Measurements from ENCODE around the gene FGGY. TPM values are rescaled to one million over a fixed set of nuclear protein-coding genes. Genes with fewer than 3 reads are reported as not detected.
"Not testable (repeated sequence)": the region's sequence is repeated elsewhere in the genome, so short reads cannot be mapped to it uniquely, and the experiment has no call there.

FGGY gene
- total RNA-seq, 1 experiment from 2014 or later: 17.8 TPM

- DNase-seq: no peak
- BruUV-seq (replicated peaks): no TSS peak
- Histone ChIP-seq H4K20me1 (ENCODE audit: insufficient read depth) (no peaks in the 10 kb centered on the region), H3K36me3 (ENCODE audit: low read depth) (no peaks in the 10 kb centered on the region), H3K9me3 (ENCODE audit: insufficient read depth, low read depth) (no peaks in the 10 kb centered on the region), H2AFZ (no peak overlapping the region), H3F3A (ENCODE audit: insufficient read depth, low read depth) (no peaks in the 10 kb centered on the region), H3K4me1 (replicated peaks; ENCODE audit: insufficient read depth) (peaks cover 10% of the 10 kb centered on the region; the same call in 1 of the 2 replicates), H3K4me2 (no peak overlapping the region), H3K9me2 (ENCODE audit: insufficient read depth) (no peaks in the 10 kb centered on the region), H3K27ac (no peak overlapping the region), H3K4me3 (no peak overlapping the region), H3K27me3 (ENCODE audit: insufficient read depth, low read depth) (no peaks in the 10 kb centered on the region), H3K79me2 (ENCODE audit: low read depth) (no peaks in the 10 kb centered on the region)
- TF ChIP-seq EZH2 (IDR thresholded peaks at IDR 0.05; ENCODE audit: low read depth): no peak
- TF ChIP-seq, protein P1, sequence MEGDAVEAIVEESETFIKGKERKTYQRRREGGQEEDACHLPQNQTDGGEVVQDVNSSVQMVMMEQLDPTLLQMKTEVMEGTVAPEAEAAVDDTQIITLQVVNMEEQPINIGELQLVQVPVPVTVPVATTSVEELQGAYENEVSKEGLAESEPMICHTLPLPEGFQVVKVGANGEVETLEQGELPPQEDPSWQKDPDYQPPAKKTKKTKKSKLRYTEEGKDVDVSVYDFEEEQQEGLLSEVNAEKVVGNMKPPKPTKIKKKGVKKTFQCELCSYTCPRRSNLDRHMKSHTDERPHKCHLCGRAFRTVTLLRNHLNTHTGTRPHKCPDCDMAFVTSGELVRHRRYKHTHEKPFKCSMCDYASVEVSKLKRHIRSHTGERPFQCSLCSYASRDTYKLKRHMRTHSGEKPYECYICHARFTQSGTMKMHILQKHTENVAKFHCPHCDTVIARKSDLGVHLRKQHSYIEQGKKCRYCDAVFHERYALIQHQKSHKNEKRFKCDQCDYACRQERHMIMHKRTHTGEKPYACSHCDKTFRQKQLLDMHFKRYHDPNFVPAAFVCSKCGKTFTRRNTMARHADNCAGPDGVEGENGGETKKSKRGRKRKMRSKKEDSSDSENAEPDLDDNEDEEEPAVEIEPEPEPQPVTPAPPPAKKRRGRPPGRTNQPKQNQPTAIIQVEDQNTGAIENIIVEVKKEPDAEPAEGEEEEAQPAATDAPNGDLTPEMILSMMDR (conservative IDR thresholded peaks at IDR 0.05): no peak
- POLR2A ChIA-PET (ENCODE audit: unreplicated experiment): no interaction called here
- intact Hi-C loops (cut with micrococcal nuclease; ENCODE audit: unreplicated experiment): no loop called here
- CTCF ChIA-PET: interaction anchor here (0.5 kb wide), 1 partner anchor 478 kb away, joined by 3 read pairs; no protein-coding TSS in a partner anchor
Measured at GRCh38 chr1:59706303-59706599, 409.4 kb downstream of the FGGY start.

- DNase-seq: no peak
- Histone ChIP-seq H3K36me3 (ENCODE audit: low read depth) (no peaks in the 10 kb centered on the region), H3K9me3 (ENCODE audit: insufficient read depth, low read depth) (no peaks in the 10 kb centered on the region), H3K4me2 (no peak overlapping the region), H3K27me3 (ENCODE audit: insufficient read depth, low read depth) (no peaks in the 10 kb centered on the region), H4K20me1 (ENCODE audit: insufficient read depth) (no peaks in the 10 kb centered on the region), H2AFZ (no peak overlapping the region), H3K4me3 (no peak overlapping the region), H3K79me2 (ENCODE audit: low read depth) (no peaks in the 10 kb centered on the region), H3K9me2 (ENCODE audit: insufficient read depth) (no peaks in the 10 kb centered on the region), H3F3A (ENCODE audit: insufficient read depth, low read depth) (no peaks in the 10 kb centered on the region), H3K4me1 (replicated peaks; ENCODE audit: insufficient read depth) (peaks cover 10% of the 10 kb centered on the region; the same call in 1 of the 2 replicates), H3K27ac (no peak overlapping the region)
- TF ChIP-seq, protein P1 (conservative IDR thresholded peaks at IDR 0.05): no peak
- TF ChIP-seq EZH2 (IDR thresholded peaks at IDR 0.05; ENCODE audit: low read depth): no peak
- ChIA-PET CTCF (no interaction called here), POLR2A (ENCODE audit: unreplicated experiment) (no interaction called here)
- no TSS peak for BruUV-seq (replicated peaks)
- intact Hi-C loops (cut with micrococcal nuclease; ENCODE audit: unreplicated experiment): no loop called here
Measured at GRCh38 chr1:59707178-59707791, 410.4 kb downstream of the FGGY start.

GRCh38 chr1:59709333-59709732 lies 412.4 kb downstream of the FGGY start:
- Histone ChIP-seq H4K20me1 (ENCODE audit: insufficient read depth) (no peaks in the 10 kb centered on the region), H3K27me3 (ENCODE audit: insufficient read depth, low read depth) (no peaks in the 10 kb centered on the region), H3K27ac (no peak overlapping the region), H3K79me2 (ENCODE audit: low read depth) (no peaks in the 10 kb centered on the region), H3K4me1 (replicated peaks; ENCODE audit: insufficient read depth) (peaks cover 10% of the 10 kb centered on the region; the same call in 1 of the 2 replicates), H3F3A (ENCODE audit: insufficient read depth, low read depth) (no peaks in the 10 kb centered on the region), H3K9me2 (ENCODE audit: insufficient read depth) (no peaks in the 10 kb centered on the region), H2AFZ (no peak overlapping the region), H3K36me3 (ENCODE audit: low read depth) (no peaks in the 10 kb centered on the region), H3K9me3 (ENCODE audit: insufficient read depth, low read depth) (no peaks in the 10 kb centered on the region), H3K4me2 (no peak overlapping the region), H3K4me3 (no peak overlapping the region)
- TF ChIP-seq EZH2 (IDR thresholded peaks at IDR 0.05; ENCODE audit: low read depth): no peak
- TF ChIP-seq, protein P1 (conservative IDR thresholded peaks at IDR 0.05): no peak
- intact Hi-C loops (cut with micrococcal nuclease; ENCODE audit: unreplicated experiment): no loop called here
- DNase-seq: no peak
- CTCF ChIA-PET: no interaction called here
- no TSS peak for BruUV-seq (replicated peaks)
- POLR2A ChIA-PET (ENCODE audit: unreplicated experiment): no interaction called here

DNA sequence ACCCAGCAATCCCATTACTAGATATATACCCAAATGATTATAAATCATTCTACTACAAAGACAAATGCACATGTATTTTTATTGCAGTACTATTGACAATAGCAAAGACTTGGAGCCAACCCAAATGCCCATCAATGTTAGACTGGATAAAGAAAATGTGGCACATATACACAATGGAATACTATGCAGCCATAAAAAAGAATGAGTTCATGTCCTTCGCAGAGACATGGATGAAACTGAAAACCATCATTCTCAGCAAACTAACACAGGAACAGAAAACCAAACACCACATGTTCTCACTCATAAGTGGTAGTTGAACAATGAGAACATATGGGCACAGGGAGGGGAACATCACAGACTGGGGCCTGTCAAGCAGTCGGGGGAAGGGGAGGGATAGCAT lies 414.0 kb downstream of the FGGY start:
- CTCF ChIA-PET; H3K4me2 ChIP-seq; H3K9me2 ChIP-seq (ENCODE audit: insufficient read depth); H3K4me1 ChIP-seq (replicated peaks; ENCODE audit: insufficient read depth); H3K27me3 ChIP-seq (ENCODE audit: insufficient read depth, low read depth); H2AFZ ChIP-seq; POLR2A ChIA-PET (ENCODE audit: unreplicated experiment); H3F3A ChIP-seq (ENCODE audit: insufficient read depth, low read depth); H4K20me1 ChIP-seq (ENCODE audit: insufficient read depth); H3K27ac ChIP-seq; H3K36me3 ChIP-seq (ENCODE audit: low read depth); DNase-seq; intact Hi-C loops (cut with micrococcal nuclease; ENCODE audit: unreplicated experiment); H3K9me3 ChIP-seq (ENCODE audit: insufficient read depth, low read depth); BruUV-seq (replicated peaks); H3K4me3 ChIP-seq; H3K79me2 ChIP-seq (ENCODE audit: low read depth): not testable (repeated sequence)
